Activated naive CD8-positive, alpha-beta T cell treated with anti-CD3 and anti-CD28 coated beads, Interleukin-2, amount 50 U/mL, for 16 hours (primary cell): Measurements from ENCODE around the gene EREG.
"Not testable (repeated sequence)": the region's sequence is repeated elsewhere in the genome, so short reads cannot be mapped to it uniquely, and the experiment has no call there.

Experiments used
- DNase-seq: peaks from one replicate; pipeline ENCODE4 v3.0.0-alpha.2; 2020; ENCODE audit warnings: low read depth, low spot score

The EREG gene, protein sequence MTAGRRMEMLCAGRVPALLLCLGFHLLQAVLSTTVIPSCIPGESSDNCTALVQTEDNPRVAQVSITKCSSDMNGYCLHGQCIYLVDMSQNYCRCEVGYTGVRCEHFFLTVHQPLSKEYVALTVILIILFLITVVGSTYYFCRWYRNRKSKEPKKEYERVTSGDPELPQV

DNA sequence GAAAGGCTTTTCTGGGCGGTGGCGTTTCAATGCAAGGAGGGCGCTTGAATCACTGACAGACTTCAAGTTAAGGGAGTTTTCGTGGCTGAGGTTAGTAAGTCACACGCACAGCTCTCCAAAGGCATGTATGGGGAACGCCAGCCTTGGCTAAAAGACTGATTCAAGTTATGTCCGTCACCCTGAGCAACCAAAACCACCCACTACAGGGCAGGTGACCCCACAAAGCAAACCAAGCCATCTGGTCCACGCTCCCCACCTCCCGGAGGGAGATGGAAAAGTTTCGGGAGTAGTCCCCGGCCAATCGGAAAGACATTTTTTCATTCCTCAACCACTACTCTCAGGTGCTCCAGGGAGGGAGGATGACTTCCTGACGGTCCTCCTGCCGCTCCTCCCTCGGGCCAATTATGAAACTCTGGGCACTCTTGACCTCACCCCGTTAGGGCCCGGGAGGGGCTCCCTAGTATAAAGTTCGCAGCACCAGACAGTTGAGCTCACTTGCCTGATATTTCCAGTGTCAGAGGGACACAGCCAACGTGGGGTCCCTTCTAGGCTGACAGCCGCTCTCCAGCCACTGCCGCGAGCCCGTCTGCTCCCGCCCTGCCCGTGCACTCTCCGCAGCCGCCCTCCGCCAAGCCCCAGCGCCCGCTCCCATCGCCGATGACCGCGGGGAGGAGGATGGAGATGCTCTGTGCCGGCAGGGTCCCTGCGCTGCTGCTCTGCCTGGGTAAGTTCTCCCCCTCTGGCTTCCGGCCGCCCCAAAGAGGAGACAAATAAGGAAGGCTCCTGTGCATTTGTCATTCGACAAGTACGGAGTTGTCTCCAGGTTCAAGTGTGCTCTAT, at the start of gene EREG:
TSS of gene EREG (plus strand) at position 494 of the 840 bp plus-strand sequence. CDS start at position 658, 164 bp downstream.
- no peak for DNase-seq

DNA sequence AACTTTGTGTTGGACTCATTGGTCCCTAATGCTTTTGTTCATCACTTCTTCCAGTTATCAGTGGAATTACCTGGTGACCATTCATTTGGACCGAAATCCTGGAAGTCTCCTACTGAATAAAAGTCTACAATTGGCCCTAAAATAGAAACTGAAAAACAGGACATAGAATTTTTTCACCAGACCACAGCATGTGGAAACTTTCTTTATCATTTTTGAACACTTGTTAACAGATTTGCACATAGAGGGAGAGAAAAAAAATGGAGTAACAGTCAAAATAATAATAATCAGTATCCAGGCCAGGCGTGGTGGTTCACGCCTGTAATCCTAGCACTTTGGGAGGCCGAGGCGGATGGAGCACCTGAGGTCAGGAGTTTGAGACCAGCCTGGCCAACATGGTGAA, 49.6 kb upstream of the EREG start:
- DNase-seq = no peak

DNA sequence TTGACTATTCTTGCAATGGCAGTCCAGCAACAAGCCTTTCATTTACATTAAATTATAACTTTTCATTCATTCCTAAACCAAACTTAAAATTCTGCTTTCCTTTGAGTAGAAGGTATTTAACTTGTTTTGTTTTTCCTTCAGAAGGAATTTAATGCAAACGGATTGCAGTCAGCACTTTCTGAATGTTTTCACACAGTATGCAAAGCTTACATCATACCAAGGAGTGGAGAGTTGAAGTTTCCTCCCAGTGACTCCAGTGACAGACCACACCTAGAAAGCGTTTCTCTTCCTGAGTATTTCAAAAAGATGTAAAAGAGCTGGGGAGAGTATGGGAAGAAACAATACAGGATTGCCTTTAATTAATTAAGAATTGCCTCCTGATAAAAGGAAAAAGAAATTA, 48.5 kb upstream of the EREG start:
- DNase-seq = no peak

DNA sequence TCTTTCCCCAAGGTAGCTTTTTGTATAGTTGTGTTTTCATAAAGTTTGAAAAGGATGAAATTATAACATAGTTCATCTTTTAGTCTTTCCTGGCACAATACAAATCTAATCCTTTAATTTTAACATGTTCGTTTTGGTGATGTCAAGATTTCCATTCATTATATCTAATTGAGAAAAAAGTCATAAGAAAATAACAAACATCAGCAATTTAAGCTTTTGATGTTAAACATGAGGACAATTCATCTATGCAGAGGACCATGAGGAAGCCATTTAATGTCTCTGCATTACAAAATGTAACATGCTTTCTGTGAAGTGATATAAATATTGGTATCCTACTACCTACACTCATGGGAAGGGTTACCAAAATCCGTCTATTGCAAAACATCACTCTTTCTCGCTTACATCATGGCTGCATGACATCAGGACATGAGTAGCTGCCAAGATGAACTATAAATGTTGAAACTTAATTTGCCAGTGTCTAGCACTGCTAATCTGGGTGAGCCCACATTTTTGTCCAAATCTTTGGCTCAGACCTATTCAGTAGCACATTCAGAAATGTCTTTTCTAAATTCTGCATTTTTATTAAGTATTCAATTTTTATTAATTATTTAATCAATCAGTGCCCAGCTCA, 47.2 kb upstream of the EREG start:
- no peak for DNase-seq

DNA sequence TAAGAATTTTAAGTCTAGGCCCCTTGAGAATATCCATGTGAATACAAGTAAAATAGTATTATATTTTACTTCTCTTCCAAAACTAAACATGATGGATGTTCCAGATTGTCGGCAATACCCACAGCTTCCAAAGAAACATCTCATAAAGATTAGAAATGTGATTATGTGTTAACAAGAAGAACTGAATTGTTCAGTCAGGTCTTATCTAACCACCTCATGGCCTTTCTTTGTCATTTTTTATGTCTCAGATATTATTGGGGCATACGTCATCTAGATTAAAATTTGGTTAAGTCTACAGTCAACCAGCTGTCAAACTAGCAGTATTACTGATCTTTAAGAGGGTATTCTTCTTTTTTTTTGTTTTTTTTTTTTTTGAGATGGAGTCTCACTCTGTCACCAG, 46.7 kb upstream of the EREG start:
- DNase-seq = no peak

- DNase-seq = no peak
Measured at GRCh38 chr4:74319470-74319869, 45.5 kb upstream of the EREG start.

- no peak for DNase-seq
Measured at GRCh38 chr4:74320559-74321118, 44.3 kb upstream of the EREG start.

DNA sequence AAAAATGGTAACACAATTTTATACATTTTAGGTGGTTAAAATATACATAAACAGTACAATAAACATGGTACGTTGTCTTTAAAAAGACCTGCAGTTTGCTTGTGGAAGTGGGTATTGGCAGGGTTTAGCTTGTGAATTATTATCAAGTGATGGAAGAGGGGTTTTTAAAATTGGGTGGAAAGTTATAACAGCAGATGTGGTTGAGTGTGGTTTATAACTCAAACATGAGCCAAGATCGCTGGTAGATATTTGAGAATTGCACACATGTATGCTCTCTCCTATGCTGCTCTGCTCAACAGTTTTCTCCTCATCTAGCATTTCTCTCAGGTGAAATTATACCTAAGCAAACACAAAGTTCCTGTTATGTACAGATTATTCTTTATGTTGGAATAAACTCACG, 42.6 kb upstream of the EREG start:
- DNase-seq = no peak

DNA sequence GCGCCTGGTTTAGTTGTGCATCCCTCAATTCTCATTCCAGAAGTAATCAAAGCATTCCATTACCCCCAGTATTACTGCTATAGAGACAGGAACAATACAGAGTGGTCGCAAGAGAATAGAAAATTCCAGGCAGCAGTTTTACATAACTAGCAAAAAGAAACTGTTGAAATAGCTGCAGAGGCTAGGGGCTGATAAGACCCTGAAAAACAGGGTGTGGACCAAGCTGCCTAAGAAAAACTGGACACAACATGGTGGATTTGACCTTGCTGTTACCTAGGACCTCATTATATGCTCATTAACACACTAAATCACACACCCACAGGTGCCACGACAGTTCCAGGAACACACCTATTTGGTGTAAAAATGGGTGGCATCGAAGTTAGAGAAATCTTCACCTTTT, 41.3 kb upstream of the EREG start:
- DNase-seq = no peak

DNA sequence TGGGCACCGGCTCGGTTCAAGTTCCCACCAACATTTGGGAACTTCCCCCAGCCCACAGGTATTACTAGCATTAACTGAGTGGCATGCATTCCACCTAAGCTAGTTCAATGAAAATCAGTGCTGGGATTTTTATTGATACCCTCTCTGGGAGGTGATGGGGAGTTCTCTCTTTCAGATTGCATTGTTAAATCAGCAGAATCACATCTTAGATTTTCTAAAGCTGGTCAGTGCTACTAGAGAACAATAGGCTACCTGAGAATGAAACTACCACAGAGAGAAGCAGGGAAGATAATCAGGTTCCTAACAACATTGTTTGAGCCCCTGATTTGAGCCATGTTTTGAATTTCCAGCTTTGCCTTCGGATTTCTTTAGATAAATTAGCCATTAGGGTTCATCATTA, 40.7 kb upstream of the EREG start:
- DNase-seq = no peak

DNA sequence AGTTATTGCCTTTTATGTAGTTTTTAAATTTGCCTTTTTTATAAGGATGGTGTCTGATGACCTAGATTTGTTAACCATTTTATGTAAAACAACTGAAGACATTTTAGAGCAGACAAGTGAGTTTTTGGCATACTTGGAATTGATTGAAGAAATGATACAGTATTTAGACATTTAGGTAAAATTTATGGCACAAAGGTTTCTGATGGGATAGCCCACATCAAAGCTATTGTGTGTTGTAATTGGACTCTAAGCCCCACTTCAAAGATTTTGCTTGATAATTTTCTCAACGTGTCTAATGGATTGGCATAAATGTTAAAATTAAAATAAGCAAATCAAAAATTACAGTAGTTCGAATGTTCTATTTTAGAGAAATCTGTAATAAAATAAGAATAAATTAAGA, 39.1 kb upstream of the EREG start:
- no peak for DNase-seq

DNA sequence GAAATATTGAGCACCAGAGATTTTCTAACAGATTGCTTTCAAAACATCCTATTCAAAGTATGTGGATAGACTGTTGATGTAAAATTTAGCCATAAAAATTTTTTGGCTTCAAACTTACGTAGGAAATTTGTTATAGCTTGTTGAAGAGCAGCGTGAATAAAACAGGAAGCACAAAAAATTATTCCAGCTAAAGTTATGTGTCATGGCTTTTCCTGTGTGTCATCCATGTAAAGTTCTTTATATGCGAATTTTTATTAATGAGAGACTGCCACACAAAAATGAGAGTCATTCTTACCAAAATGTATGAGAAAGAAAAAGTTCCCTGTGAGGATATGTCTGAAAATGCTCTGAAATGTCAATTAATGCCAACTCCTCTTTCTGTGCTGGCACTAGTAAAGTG, 37.2 kb upstream of the EREG start:
- DNase-seq = no peak

DNA sequence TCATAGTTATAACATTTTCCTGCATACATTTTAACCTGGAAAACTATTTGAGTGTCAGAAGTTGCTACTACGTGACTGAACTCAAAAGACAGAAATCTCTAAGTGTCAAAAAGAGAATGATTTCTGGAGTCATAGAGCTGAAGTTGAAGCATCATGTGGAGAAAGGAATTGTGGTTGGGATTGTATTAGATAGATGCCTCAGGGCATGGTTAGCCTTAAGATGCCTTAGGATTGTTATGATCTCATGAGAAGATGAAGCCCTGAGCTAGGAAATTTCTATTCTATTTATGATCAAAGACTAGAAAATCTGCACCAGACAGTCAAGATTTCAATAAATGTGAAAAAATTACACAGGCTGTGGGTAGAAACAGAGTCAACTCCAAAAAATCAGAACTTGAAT, 36.4 kb upstream of the EREG start:
- DNase-seq = no peak

GRCh38 chr4:74329307-74329706, 35.6 kb upstream of the EREG start:
- no peak for DNase-seq

DNA sequence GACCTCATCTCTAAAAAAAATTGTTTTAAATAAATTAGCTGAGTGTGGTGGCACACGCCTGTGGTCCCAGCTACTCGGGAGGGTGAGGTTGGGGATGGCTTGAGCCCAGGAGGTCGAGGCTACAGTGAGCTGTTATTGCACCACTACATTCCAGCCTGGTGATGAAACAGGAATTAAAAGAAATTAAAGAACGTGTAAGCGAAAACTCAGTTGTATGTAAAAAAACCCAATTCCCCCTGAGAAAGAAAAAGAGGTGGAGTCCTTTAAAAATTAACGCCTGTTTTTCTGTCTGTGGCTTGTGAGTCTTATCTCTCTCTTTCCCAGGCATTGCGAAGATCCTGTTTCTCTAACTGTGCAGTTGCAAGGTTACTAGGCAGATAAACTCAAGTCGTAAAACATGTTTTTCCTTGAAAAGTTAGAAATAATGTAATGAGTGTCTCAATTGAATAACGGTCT, 34.6 kb upstream of the EREG start:
- DNase-seq = no peak

- DNase-seq = no peak
Measured at GRCh38 chr4:74331252-74331651, 33.7 kb upstream of the EREG start.

- no peak for DNase-seq
Measured at GRCh38 chr4:74331944-74332343, 33.0 kb upstream of the EREG start.

DNA sequence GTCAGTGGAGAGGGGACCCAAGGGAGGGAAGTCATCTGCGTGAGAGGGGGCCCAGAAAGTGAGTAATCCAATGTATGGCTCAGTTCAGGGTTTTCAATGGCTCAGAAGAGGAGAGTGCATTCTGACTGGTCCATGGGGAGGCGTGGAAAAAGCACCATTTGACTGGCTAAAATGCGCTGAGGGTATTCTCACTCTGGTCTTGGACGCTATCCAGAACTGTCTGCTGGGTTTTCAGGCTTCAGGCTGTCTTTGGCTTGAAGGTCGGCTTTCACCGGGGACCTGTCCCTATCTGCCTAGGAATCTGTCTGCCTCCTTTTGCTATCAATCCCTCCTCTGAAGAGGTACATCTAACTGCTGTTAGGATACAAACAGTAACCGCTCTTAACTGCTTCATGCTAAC, 30.3 kb upstream of the EREG start:
- DNase-seq = no peak

DNA sequence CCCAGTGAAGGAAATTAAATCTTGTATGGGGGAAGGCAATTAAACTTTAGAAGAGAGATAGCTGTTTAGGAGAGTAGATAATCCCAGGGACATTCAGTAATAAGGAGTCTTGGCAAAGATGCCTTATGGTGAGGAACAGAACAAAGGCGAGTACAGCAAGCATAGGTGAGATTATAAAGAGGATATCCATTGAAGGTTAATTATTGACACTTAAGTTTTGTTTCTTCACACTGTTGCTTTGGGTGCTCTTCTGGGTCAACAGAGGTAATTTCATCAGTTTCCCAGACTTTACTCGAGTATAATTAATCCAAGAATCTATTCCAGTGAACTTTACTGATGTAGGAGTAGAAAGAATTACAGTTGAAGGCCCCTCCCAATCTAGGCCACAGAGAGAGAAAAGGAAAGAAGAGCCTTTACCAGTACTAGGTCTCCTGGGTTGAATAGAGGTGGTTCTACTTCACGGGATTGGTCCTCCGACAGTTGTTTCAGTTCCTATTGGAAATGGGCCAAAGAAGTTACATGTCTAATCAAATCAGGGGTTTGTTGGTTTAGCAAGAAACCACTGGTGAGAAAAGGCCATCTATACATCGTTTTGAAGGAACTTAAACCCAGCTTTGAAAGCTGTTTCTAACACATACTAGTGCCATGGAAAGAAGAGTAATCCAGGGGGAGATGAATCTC, 29.5 kb upstream of the EREG start:
- no peak for DNase-seq

- no peak for DNase-seq
Measured at GRCh38 chr4:74338792-74339333, 26.1 kb upstream of the EREG start.

DNA sequence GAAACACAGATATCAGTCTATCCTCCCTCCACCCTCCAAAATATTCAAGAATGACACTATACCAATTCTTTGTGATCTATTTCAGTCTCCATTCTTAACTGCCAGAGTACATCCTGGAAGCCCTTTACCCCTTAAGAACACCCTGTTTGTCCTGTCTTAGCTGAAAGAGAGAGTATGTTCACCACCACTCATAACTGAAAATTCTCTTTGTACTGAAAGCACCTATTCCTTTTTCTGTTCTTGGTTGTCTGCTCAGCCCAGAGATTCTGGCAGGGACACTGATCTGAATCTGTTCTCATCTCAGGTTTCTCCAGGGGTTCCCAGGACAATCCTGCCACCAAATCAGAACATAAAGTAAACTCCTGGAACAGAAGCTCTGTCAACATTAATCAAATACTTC, 25.4 kb upstream of the EREG start:
- no peak for DNase-seq

DNA sequence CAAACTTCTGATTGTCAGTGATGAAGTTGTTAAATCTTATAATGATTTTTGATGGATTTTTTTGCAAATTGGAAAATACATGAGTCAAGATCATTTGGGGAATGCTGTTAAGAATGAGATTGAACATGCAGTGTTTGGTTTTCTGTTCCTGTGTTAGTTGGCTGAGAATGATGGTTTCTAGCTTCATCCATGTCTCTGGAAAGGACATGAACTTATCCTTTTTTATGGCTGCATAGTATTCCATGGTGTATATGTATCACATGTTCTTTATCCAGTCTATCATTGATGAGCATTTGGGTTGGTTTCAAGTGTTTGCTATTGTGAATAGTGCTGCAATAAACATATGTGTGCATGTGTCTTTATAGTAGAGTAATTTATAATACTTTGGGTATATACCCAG, 24.5 kb upstream of the EREG start:
- not testable (repeated sequence) for DNase-seq
